AG04449 (cell line): ENCODE results near the gene HECTD4.

Experiments
- CTCF ChIA-PET: fragments of 350-600 bp; formaldehyde crosslinking; extraction: SDS; loops from one replicate; lab custom pipeline; 2021; ENCODE audit warnings: antibody characterized with exemption; lab: Yijun Ruan, JAX
- POLR2A ChIA-PET: fragments of 400-600, 350-600 bp; formaldehyde crosslinking; extraction: SDS; loops from one replicate; lab custom pipeline; 2020; ENCODE audit warnings: antibody characterized with exemption, inconsistent platforms; lab: Yijun Ruan, JAX
- DNase-seq: peaks from one replicate; pipeline ENCODE4 v3.0.0-alpha.2; 2010; ENCODE audit warnings: low read depth, low spot score
- H3K4me3 ChIP-seq: 2 replicates; pipeline ENCODE4 v1.5.1; 2011; ENCODE audit warnings: low read depth, mild to moderate bottlenecking, control low read depth, low read length
- CTCF ChIP-seq: IDR thresholded peaks from one replicate; pipeline ENCODE4 v1.5.1; 2011; ENCODE audit warnings: mild to moderate bottlenecking, moderate library complexity, low read length, control low read depth, inconsistent platforms; ENCODE audit not compliant: insufficient read depth; ENCODE audit errors: missing control alignments

Gene HECTD4

GRCh38 chr12:112424126-112424525 lies 41.9 kb upstream of the HECTD4 start:
- TF ChIP-seq CTCF = no peak
- no peak overlapping the region for H3K4me3 ChIP-seq
- ChIA-PET CTCF (interaction anchor here (2.1 kb wide), 1 partner anchor 13 kb away, joined by 7 read pairs; no protein-coding TSS in a partner anchor), POLR2A (no interaction called here)
- DNase-seq = no peak

GRCh38 chr12:112422531-112422930 lies 40.3 kb upstream of the HECTD4 start:
- ChIA-PET POLR2A (no interaction called here), CTCF (no interaction called here)

GRCh38 chr12:112421363-112421762 lies 39.1 kb upstream of the HECTD4 start:
- no peak for DNase-seq
- H3K4me3 ChIP-seq = no peak overlapping the region
- ChIA-PET POLR2A (no interaction called here), CTCF (interaction anchor here (2.4 kb wide), 1 partner anchor 10 kb away, joined by 10 read pairs; no protein-coding TSS in a partner anchor)
- TF ChIP-seq CTCF = no peak

More at GRCh38 chr12:112422531-112422930, 40.3 kb upstream of the HECTD4 start:
- no peak overlapping the region for H3K4me3 ChIP-seq
- TF ChIP-seq CTCF = no peak
- no peak for DNase-seq

- no peak for TF ChIP-seq CTCF
- no peak overlapping the region for H3K4me3 ChIP-seq
- ChIA-PET CTCF (interaction anchor here (2.4 kb wide), 1 partner anchor 10 kb away, joined by 10 read pairs; no protein-coding TSS in a partner anchor), POLR2A (no interaction called here)
- DNase-seq = no peak
These were observed 38.5 kb upstream of the HECTD4 start for GRCh38 chr12:112420740-112421139.

GRCh38 chr12:112419297-112420133 lies 37.3 kb upstream of the HECTD4 start:
- no peak for TF ChIP-seq CTCF
- ChIA-PET POLR2A (no interaction called here), CTCF (interaction anchor here (2.4 kb wide), 1 partner anchor 8 kb away, joined by 10 read pairs; no protein-coding TSS in a partner anchor)
- peak overlapping the region; percentile 94 for H3K4me3 ChIP-seq
- DNase-seq = peak; percentile 29

- ChIA-PET POLR2A (no interaction called here), CTCF (no interaction called here)
- H3K4me3 ChIP-seq = peak within 1 kb of the TSS; percentile 94
- TF ChIP-seq CTCF = peak; percentile 25
- no peak for DNase-seq
These were observed 36.5 kb upstream of the HECTD4 start, which contains the start of gene PTPN11 for GRCh38 chr12:112418608-112419296. Gene PTPN11 (plus strand): TSS chr12:112418947. CDS start chr12:112419112, 165 bp downstream.
